Glutamatergic neuron (in vitro differentiated cells): ENCODE data around the gene GAGE12F. TPM values are rescaled to one million over a fixed set of nuclear protein-coding genes. Genes with fewer than 3 reads are reported as not detected.
A peak's percentile ranks its signal among the peaks of the same experiment; 100 is the strongest.
"Not testable (repeated sequence)": the region's sequence is repeated elsewhere in the genome, so short reads cannot be mapped to it uniquely, and the experiment has no call there.

Experiments used
- DNase-seq: peaks from one replicate; pipeline ENCODE4 v3.0.0; 2022
- H3K27ac Mint-ChIP-seq: one replicate; pipeline ENCODE4 v1.8.0; 2020; ENCODE audit warnings: mild to moderate bottlenecking, mixed read lengths, inconsistent platforms; ENCODE audit not compliant: unreplicated experiment
- H3K27me3 Mint-ChIP-seq: one replicate; pipeline ENCODE4 v1.8.0; 2020; ENCODE audit warnings: mild to moderate bottlenecking, moderate library complexity, mixed read lengths, inconsistent platforms; ENCODE audit not compliant: unreplicated experiment
- H3K36me3 Mint-ChIP-seq: one replicate; pipeline ENCODE4 v1.8.0; 2020; ENCODE audit warnings: mild to moderate bottlenecking, mixed read lengths, inconsistent platforms; ENCODE audit not compliant: unreplicated experiment
- H3K4me1 Mint-ChIP-seq: one replicate; pipeline ENCODE4 v1.8.0; 2020; ENCODE audit warnings: mild to moderate bottlenecking, low read depth, mixed read lengths, inconsistent platforms; ENCODE audit not compliant: unreplicated experiment
- H3K4me3 Mint-ChIP-seq: one replicate; pipeline ENCODE4 v1.8.0; 2020; ENCODE audit warnings: mild to moderate bottlenecking, mixed read lengths, inconsistent platforms; ENCODE audit not compliant: unreplicated experiment
- H3K9me3 Mint-ChIP-seq: one replicate; pipeline ENCODE4 v1.8.0; 2020; ENCODE audit warnings: mild to moderate bottlenecking, moderate library complexity, mixed read lengths, inconsistent platforms; ENCODE audit not compliant: unreplicated experiment
- long read RNA-seq: library from polyadenylated mRNA; unstranded; transcript quantifications from one replicate; pipeline ENCODE4 v2.0.0, GENCODE V29; 2020; ENCODE audit not compliant: unreplicated experiment
- total RNA-seq: library from RNA; stranded (reverse); fragmentation: NEBNext Ultra II Directional; extraction: Animal tissue kit (Norgen Biotek cat#: 25700); gene quantifications from one replicate; pipeline ENCODE4 v1.2.1, GENCODE V29; 2021; ENCODE audit not compliant: unreplicated experiment

The GAGE12F gene
- not detected for total RNA-seq
- long read RNA-seq, result 0 reads

GRCh38 chrX:49560542-49560941 is at the start of gene GAGE12F:
TSS of gene GAGE12F (plus strand) at chrX:49560842. CDS start at chrX:49561997, 1,155 bp downstream.
- not testable (repeated sequence) for H3K27ac Mint-ChIP-seq, H3K4me1 Mint-ChIP-seq, H3K36me3 Mint-ChIP-seq, DNase-seq, H3K4me3 Mint-ChIP-seq, H3K27me3 Mint-ChIP-seq, H3K9me3 Mint-ChIP-seq

GRCh38 chrX:49531877-49532276 is 28.8 kb upstream of the GAGE12F start, which contains the start of gene GAGE12C:
TSS of gene GAGE12C (plus strand) at chrX:49532177. CDS start at chrX:49533332, 1,155 bp downstream.
- H3K27ac Mint-ChIP-seq, DNase-seq, H3K4me3 Mint-ChIP-seq, H3K9me3 Mint-ChIP-seq, H3K36me3 Mint-ChIP-seq, H3K4me1 Mint-ChIP-seq, H3K27me3 Mint-ChIP-seq: not testable (repeated sequence)

GRCh38 chrX:49541433-49541832 is 19.2 kb upstream of the GAGE12F start, which contains the start of gene GAGE12D:
TSS of gene GAGE12D (plus strand) at chrX:49541733. CDS start at chrX:49542888, 1,155 bp downstream.
- DNase-seq, H3K27me3 Mint-ChIP-seq, H3K27ac Mint-ChIP-seq, H3K9me3 Mint-ChIP-seq, H3K4me1 Mint-ChIP-seq, H3K4me3 Mint-ChIP-seq, H3K36me3 Mint-ChIP-seq: not testable (repeated sequence)

- H3K4me3 Mint-ChIP-seq, H3K36me3 Mint-ChIP-seq, DNase-seq, H3K4me1 Mint-ChIP-seq, H3K27ac Mint-ChIP-seq, H3K9me3 Mint-ChIP-seq, H3K27me3 Mint-ChIP-seq: not testable (repeated sequence)
Measured at GRCh38 chrX:49550989-49551388, 9.7 kb upstream of the GAGE12F start, which contains the start of gene GAGE12E. TSS of gene GAGE12E (plus strand) at chrX:49551289. CDS start at chrX:49552444, 1,155 bp downstream.

- peak; percentile 2 for DNase-seq
- H3K4me1 Mint-ChIP-seq, H3K27me3 Mint-ChIP-seq, H3K36me3 Mint-ChIP-seq, H3K4me3 Mint-ChIP-seq, H3K9me3 Mint-ChIP-seq, H3K27ac Mint-ChIP-seq: not testable (repeated sequence)
Measured at GRCh38 chrX:49568728-49569127, 8.1 kb downstream of the GAGE12F start.

- not testable (repeated sequence) for H3K9me3 Mint-ChIP-seq, H3K27me3 Mint-ChIP-seq, H3K4me3 Mint-ChIP-seq, H3K36me3 Mint-ChIP-seq, H3K27ac Mint-ChIP-seq, DNase-seq, H3K4me1 Mint-ChIP-seq
Measured at GRCh38 chrX:49569152-49569551, 8.5 kb downstream of the GAGE12F start.

- not testable (repeated sequence) for H3K36me3 Mint-ChIP-seq, DNase-seq, H3K27me3 Mint-ChIP-seq, H3K4me3 Mint-ChIP-seq, H3K27ac Mint-ChIP-seq, H3K4me1 Mint-ChIP-seq, H3K9me3 Mint-ChIP-seq
Measured at GRCh38 chrX:49570100-49570499, 9.5 kb downstream of the GAGE12F start, which contains the start of gene GAGE12G. TSS of gene GAGE12G (plus strand) at chrX:49570400. CDS start at chrX:49571555, 1,155 bp downstream.

GRCh38 chrX:49579649-49580048 is 19.0 kb downstream of the GAGE12F start, which contains the start of gene GAGE12H:
TSS of gene GAGE12H (plus strand) at chrX:49579949. CDS start at chrX:49581104, 1,155 bp downstream.
- H3K27me3 Mint-ChIP-seq, H3K9me3 Mint-ChIP-seq, DNase-seq, H3K4me3 Mint-ChIP-seq, H3K36me3 Mint-ChIP-seq, H3K4me1 Mint-ChIP-seq, H3K27ac Mint-ChIP-seq: not testable (repeated sequence)

- H3K9me3 Mint-ChIP-seq, DNase-seq, H3K27me3 Mint-ChIP-seq, H3K4me3 Mint-ChIP-seq, H3K27ac Mint-ChIP-seq, H3K4me1 Mint-ChIP-seq, H3K36me3 Mint-ChIP-seq: not testable (repeated sequence)
Measured at GRCh38 chrX:49589196-49589595, 28.6 kb downstream of the GAGE12F start, which contains the start of gene GAGE2A. TSS of gene GAGE2A (plus strand) at chrX:49589496. CDS start at chrX:49590651, 1,155 bp downstream.

- H3K9me3 Mint-ChIP-seq, H3K4me3 Mint-ChIP-seq, H3K36me3 Mint-ChIP-seq, H3K27ac Mint-ChIP-seq, H3K27me3 Mint-ChIP-seq, H3K4me1 Mint-ChIP-seq: not testable (repeated sequence)
- DNase-seq, result peak; percentile 18
Measured at GRCh38 chrX:49589769-49590478, 29.3 kb downstream of the GAGE12F start.

- not testable (repeated sequence) for H3K36me3 Mint-ChIP-seq, H3K4me1 Mint-ChIP-seq, H3K27ac Mint-ChIP-seq, H3K27me3 Mint-ChIP-seq, DNase-seq, H3K9me3 Mint-ChIP-seq, H3K4me3 Mint-ChIP-seq
Measured at GRCh38 chrX:49590488-49590887, 29.8 kb downstream of the GAGE12F start.

GRCh38 chrX:49598720-49599119 is 38.1 kb downstream of the GAGE12F start, which contains the start of gene GAGE1:
TSS of gene GAGE1 (plus strand) at chrX:49599020. CDS start at chrX:49600175, 1,155 bp downstream.
- not testable (repeated sequence) for H3K27me3 Mint-ChIP-seq, H3K9me3 Mint-ChIP-seq, H3K4me3 Mint-ChIP-seq, DNase-seq, H3K36me3 Mint-ChIP-seq, H3K4me1 Mint-ChIP-seq, H3K27ac Mint-ChIP-seq
